ENCODE measurements around the gene BTBD10.

- TF ChIP-seq, protein P1, sequence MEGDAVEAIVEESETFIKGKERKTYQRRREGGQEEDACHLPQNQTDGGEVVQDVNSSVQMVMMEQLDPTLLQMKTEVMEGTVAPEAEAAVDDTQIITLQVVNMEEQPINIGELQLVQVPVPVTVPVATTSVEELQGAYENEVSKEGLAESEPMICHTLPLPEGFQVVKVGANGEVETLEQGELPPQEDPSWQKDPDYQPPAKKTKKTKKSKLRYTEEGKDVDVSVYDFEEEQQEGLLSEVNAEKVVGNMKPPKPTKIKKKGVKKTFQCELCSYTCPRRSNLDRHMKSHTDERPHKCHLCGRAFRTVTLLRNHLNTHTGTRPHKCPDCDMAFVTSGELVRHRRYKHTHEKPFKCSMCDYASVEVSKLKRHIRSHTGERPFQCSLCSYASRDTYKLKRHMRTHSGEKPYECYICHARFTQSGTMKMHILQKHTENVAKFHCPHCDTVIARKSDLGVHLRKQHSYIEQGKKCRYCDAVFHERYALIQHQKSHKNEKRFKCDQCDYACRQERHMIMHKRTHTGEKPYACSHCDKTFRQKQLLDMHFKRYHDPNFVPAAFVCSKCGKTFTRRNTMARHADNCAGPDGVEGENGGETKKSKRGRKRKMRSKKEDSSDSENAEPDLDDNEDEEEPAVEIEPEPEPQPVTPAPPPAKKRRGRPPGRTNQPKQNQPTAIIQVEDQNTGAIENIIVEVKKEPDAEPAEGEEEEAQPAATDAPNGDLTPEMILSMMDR (IDR thresholded peaks at IDR 0.05), result no peak
- TF ChIP-seq POLR2A (IDR thresholded peaks at IDR 0.05), result no peak
- no peak for TF ChIP-seq POLR2AphosphoS5 (IDR thresholded peaks at IDR 0.05)
Observed at GRCh38 chr11:13449522-13449921, 13.5 kb downstream of the BTBD10 start.
